Measurements from ENCODE around the gene FSTL3. TPM values are rescaled to one million over a fixed set of nuclear protein-coding genes. Genes with fewer than 3 reads are reported as not detected.

The FSTL3 gene
- polyA plus RNA-seq, 1 donor: 32.9 TPM

- Histone ChIP-seq H3K4me1 (ENCODE audit: control insufficient read depth, insufficient read depth, low read length) (peaks cover 33% of the 10 kb centered on the region), H3K36me3 (ENCODE audit: control insufficient read depth, insufficient read depth, low read length) (no peaks in the 10 kb centered on the region), H3K27me3 (ENCODE audit: control insufficient read depth, insufficient read depth, low read length) (peaks cover 5% of the 10 kb centered on the region), H3K4me3 (ENCODE audit: low read length) (no peak overlapping the region), H3K27ac (ENCODE audit: low read length) (no peak overlapping the region), H3K9me3 (ENCODE audit: control insufficient read depth, low read depth, low read length) (peaks cover 8% of the 10 kb centered on the region)
- WGBS (ENCODE audit: insufficient coverage, low lambda C conversion rate): no CpG with 5 or more reads among the region's 38 CpGs
- no peak for DNase-seq
These were observed 1.7 kb upstream of the FSTL3 start for GRCh38 chr19:674282-675151.

- Histone ChIP-seq H3K36me3 (ENCODE audit: control insufficient read depth, insufficient read depth, low read length) (no peaks in the 10 kb centered on the region), H3K9me3 (ENCODE audit: control insufficient read depth, low read depth, low read length) (peaks cover 9% of the 10 kb centered on the region), H3K27ac (ENCODE audit: low read length) (peak overlapping the region; percentile 66), H3K4me3 (ENCODE audit: low read length) (peak overlapping the region; percentile 31), H3K4me1 (ENCODE audit: control insufficient read depth, insufficient read depth, low read length) (peaks cover 37% of the 10 kb centered on the region), H3K27me3 (ENCODE audit: control insufficient read depth, insufficient read depth, low read length) (peaks cover 5% of the 10 kb centered on the region)
- no peak for DNase-seq
- no CpG with 5 or more reads among the region's 31 CpGs for WGBS (ENCODE audit: insufficient coverage, low lambda C conversion rate)
These were observed 219 bp upstream of the FSTL3 start for GRCh38 chr19:676007-676338.

- Histone ChIP-seq H3K4me3 (ENCODE audit: low read length) (no peak overlapping the region), H3K36me3 (ENCODE audit: control insufficient read depth, insufficient read depth, low read length) (no peaks in the 10 kb centered on the region), H3K27ac (ENCODE audit: low read length) (no peak overlapping the region), H3K4me1 (ENCODE audit: control insufficient read depth, insufficient read depth, low read length) (peaks cover 37% of the 10 kb centered on the region), H3K27me3 (ENCODE audit: control insufficient read depth, insufficient read depth, low read length) (peaks cover 5% of the 10 kb centered on the region), H3K9me3 (ENCODE audit: control insufficient read depth, low read depth, low read length) (peaks cover 16% of the 10 kb centered on the region)
- peak; percentile 44 to 61 for DNase-seq
- no CpG with 5 or more reads among the region's 15 CpGs for WGBS (ENCODE audit: insufficient coverage, low lambda C conversion rate)
These were observed 1.0 kb downstream of the FSTL3 start for GRCh38 chr19:677201-677600.

- peaks cover 37% of the 10 kb centered on the region for H3K4me1 ChIP-seq (ENCODE audit: control insufficient read depth, insufficient read depth, low read length)
- H3K4me3 ChIP-seq (ENCODE audit: low read length): no peak overlapping the region
- peaks cover 16% of the 10 kb centered on the region for H3K9me3 ChIP-seq (ENCODE audit: control insufficient read depth, low read depth, low read length)
- H3K27me3 ChIP-seq (ENCODE audit: control insufficient read depth, insufficient read depth, low read length): peaks cover 5% of the 10 kb centered on the region
- H3K36me3 ChIP-seq (ENCODE audit: control insufficient read depth, insufficient read depth, low read length): no peaks in the 10 kb centered on the region
- H3K27ac ChIP-seq (ENCODE audit: low read length): no peak overlapping the region
- no peak for DNase-seq
- WGBS (ENCODE audit: insufficient coverage, low lambda C conversion rate): no CpG with 5 or more reads among the region's 22 CpGs
These were observed 1.6 kb downstream of the FSTL3 start for GRCh38 chr19:677601-678436.

GRCh38 chr19:678791-679388, 2.7 kb downstream of the FSTL3 start:
- H3K27me3 ChIP-seq (ENCODE audit: control insufficient read depth, insufficient read depth, low read length): peaks cover 5% of the 10 kb centered on the region
- peaks cover 37% of the 10 kb centered on the region for H3K4me1 ChIP-seq (ENCODE audit: control insufficient read depth, insufficient read depth, low read length)
- no peak for DNase-seq
- peak overlapping the region; percentile 50 for H3K4me3 ChIP-seq (ENCODE audit: low read length)
- peaks cover 16% of the 10 kb centered on the region for H3K9me3 ChIP-seq (ENCODE audit: control insufficient read depth, low read depth, low read length)
- H3K36me3 ChIP-seq (ENCODE audit: control insufficient read depth, insufficient read depth, low read length): no peaks in the 10 kb centered on the region
- WGBS (ENCODE audit: insufficient coverage, low lambda C conversion rate): no CpG with 5 or more reads among the region's 16 CpGs
- H3K27ac ChIP-seq (ENCODE audit: low read length): peak overlapping the region; percentile 92

GRCh38 chr19:679418-680286, 3.5 kb downstream of the FSTL3 start:
- no CpG with 5 or more reads among the region's 69 CpGs for WGBS (ENCODE audit: insufficient coverage, low lambda C conversion rate)
- Histone ChIP-seq H3K36me3 (ENCODE audit: control insufficient read depth, insufficient read depth, low read length) (no peaks in the 10 kb centered on the region), H3K27ac (ENCODE audit: low read length) (peak overlapping the region; percentile 92), H3K4me1 (ENCODE audit: control insufficient read depth, insufficient read depth, low read length) (peaks cover 37% of the 10 kb centered on the region), H3K4me3 (ENCODE audit: low read length) (peak overlapping the region; percentile 50), H3K9me3 (ENCODE audit: control insufficient read depth, low read depth, low read length) (peaks cover 16% of the 10 kb centered on the region), H3K27me3 (ENCODE audit: control insufficient read depth, insufficient read depth, low read length) (peaks cover 5% of the 10 kb centered on the region)
- peak; percentile 87 to 90 for DNase-seq

GRCh38 chr19:680287-681028, 4.3 kb downstream of the FSTL3 start:
- peak; percentile 98 for DNase-seq
- Histone ChIP-seq H3K36me3 (ENCODE audit: control insufficient read depth, insufficient read depth, low read length) (no peaks in the 10 kb centered on the region), H3K4me3 (ENCODE audit: low read length) (peak overlapping the region; percentile 64), H3K4me1 (ENCODE audit: control insufficient read depth, insufficient read depth, low read length) (peaks cover 29% of the 10 kb centered on the region), H3K27me3 (ENCODE audit: control insufficient read depth, insufficient read depth, low read length) (peaks cover 5% of the 10 kb centered on the region), H3K27ac (ENCODE audit: low read length) (peak overlapping the region; percentile 92), H3K9me3 (ENCODE audit: control insufficient read depth, low read depth, low read length) (peaks cover 16% of the 10 kb centered on the region)
- no CpG with 5 or more reads among the region's 70 CpGs for WGBS (ENCODE audit: insufficient coverage, low lambda C conversion rate)

GRCh38 chr19:681029-682019, 5.1 kb downstream of the FSTL3 start:
- Histone ChIP-seq H3K9me3 (ENCODE audit: control insufficient read depth, low read depth, low read length) (peaks cover 14% of the 10 kb centered on the region), H3K27me3 (ENCODE audit: control insufficient read depth, insufficient read depth, low read length) (peaks cover 5% of the 10 kb centered on the region), H3K4me1 (ENCODE audit: control insufficient read depth, insufficient read depth, low read length) (peaks cover 23% of the 10 kb centered on the region), H3K4me3 (ENCODE audit: low read length) (peak overlapping the region; percentile 64), H3K36me3 (ENCODE audit: control insufficient read depth, insufficient read depth, low read length) (no peaks in the 10 kb centered on the region), H3K27ac (ENCODE audit: low read length) (peak overlapping the region; percentile 89)
- WGBS (ENCODE audit: insufficient coverage, low lambda C conversion rate): no CpG with 5 or more reads among the region's 54 CpGs
- peak in 1 of 2 donors; percentile 86 for DNase-seq
